Cerebellar nuclear complex (tissue), 1 donor: ENCODE data around the gene RBM7.

Experiments used
- DNase-seq, 2 experiments: peaks; one replicate each; lab custom pipeline; 2025; lab: John Stamatoyannopoulos, UW

Gene RBM7

GRCh38 chr11:114448749-114449482, 48.5 kb downstream of the RBM7 start:
- DNase-seq = peak; percentile 17 to 22

DNA sequence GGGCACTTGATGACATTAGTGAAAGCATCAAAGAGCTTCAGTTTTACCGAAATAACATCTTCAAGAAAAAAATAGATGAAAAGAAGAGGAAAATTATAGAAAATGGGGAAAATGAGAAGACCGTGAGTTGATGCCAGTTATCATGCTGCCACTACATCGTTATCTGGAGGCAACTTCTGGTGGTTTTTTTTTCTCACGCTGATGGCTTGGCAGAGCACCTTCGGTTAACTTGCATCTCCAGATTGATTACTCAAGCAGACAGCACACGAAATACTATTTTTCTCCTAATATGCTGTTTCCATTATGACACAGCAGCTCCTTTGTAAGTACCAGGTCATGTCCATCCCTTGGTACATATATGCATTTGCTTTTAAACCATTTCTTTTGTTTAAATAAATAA, 49.4 kb downstream of the RBM7 start:
- no peak for DNase-seq

DNA sequence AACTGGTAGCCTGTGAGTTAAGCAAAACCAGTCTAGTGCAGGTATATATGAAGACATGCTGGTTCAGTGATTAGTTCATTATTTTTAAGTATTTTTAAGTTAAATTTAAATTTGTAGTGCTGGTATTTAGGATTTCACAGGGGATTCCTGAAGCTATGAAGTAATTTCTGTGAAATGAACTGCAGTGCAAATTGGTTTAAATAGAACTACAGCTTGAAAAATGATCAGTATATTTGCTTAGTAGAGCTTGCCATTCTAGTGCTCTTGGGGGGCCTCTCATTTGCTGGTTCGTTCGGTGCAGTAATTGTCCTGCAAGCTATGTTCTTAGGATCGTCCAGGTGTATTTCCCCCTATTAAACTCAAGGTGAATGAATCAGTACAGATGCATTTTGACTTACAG, 51.9 kb downstream of the RBM7 start:
- no peak for DNase-seq
